Measurements from ENCODE around the gene MCF2L.

The MCF2L gene

GRCh38 chr13:112928020-112928971, 40.7 kb upstream of the MCF2L start:
- H3K36me3 ChIP-seq (replicated peaks): no peaks in the 10 kb centered on the region
- DNase-seq: no peak
- in situ Hi-C loops (cut with HindIII; ENCODE audit: low pct_ligation_motif_present, low sequenced_read_pairs): no loop called here
- no peak for TF ChIP-seq CTCF (IDR thresholded peaks at IDR 0.05; ENCODE audit: low read depth, low read length, missing control alignments)
- no peaks in the 10 kb centered on the region for H3K27me3 ChIP-seq (replicated peaks)
- no peak overlapping the region for H3K4me3 ChIP-seq (ENCODE audit: low read depth, low read length)
- H3K27ac ChIP-seq: no peak overlapping the region

GRCh38 chr13:112928972-112929782, 39.8 kb upstream of the MCF2L start:
- Histone ChIP-seq H3K27ac (no peak overlapping the region), H3K27me3 (replicated peaks) (no peaks in the 10 kb centered on the region), H3K36me3 (replicated peaks) (no peaks in the 10 kb centered on the region), H3K4me3 (ENCODE audit: low read depth, low read length) (no peak overlapping the region)
- in situ Hi-C loops (cut with HindIII; ENCODE audit: low pct_ligation_motif_present, low sequenced_read_pairs): no loop called here
- TF ChIP-seq CTCF (IDR thresholded peaks at IDR 0.05; ENCODE audit: low read depth, low read length, missing control alignments): no peak
- DNase-seq: peak; percentile 10

GRCh38 chr13:112929783-112930055, 39.3 kb upstream of the MCF2L start:
- TF ChIP-seq CTCF (IDR thresholded peaks at IDR 0.05; ENCODE audit: low read depth, low read length, missing control alignments): no peak
- no peak for DNase-seq
- no peaks in the 10 kb centered on the region for H3K27me3 ChIP-seq (replicated peaks)
- no peaks in the 10 kb centered on the region for H3K36me3 ChIP-seq (replicated peaks)
- no peak overlapping the region for H3K4me3 ChIP-seq (ENCODE audit: low read depth, low read length)
- in situ Hi-C loops (cut with HindIII; ENCODE audit: low pct_ligation_motif_present, low sequenced_read_pairs): no loop called here
- no peak overlapping the region for H3K27ac ChIP-seq

- no peaks in the 10 kb centered on the region for H3K36me3 ChIP-seq (replicated peaks)
- in situ Hi-C loops (cut with HindIII; ENCODE audit: low pct_ligation_motif_present, low sequenced_read_pairs): no loop called here
- no peak overlapping the region for H3K4me3 ChIP-seq (ENCODE audit: low read depth, low read length)
- DNase-seq: no peak
- H3K27me3 ChIP-seq (replicated peaks): no peaks in the 10 kb centered on the region
- no peak for TF ChIP-seq CTCF (IDR thresholded peaks at IDR 0.05; ENCODE audit: low read depth, low read length, missing control alignments)
- no peak overlapping the region for H3K27ac ChIP-seq
These were observed 38.8 kb upstream of the MCF2L start for GRCh38 chr13:112930192-112930591.

- TF ChIP-seq CTCF (IDR thresholded peaks at IDR 0.05; ENCODE audit: low read depth, low read length, missing control alignments): peak; percentile 76
These were observed 37.7 kb upstream of the MCF2L start for GRCh38 chr13:112931028-112931934.

More at GRCh38 chr13:112931028-112931934, 37.7 kb upstream of the MCF2L start:
- in situ Hi-C loops (cut with HindIII; ENCODE audit: low pct_ligation_motif_present, low sequenced_read_pairs): no loop called here
- no peaks in the 10 kb centered on the region for H3K27me3 ChIP-seq (replicated peaks)
- H3K27ac ChIP-seq: no peak overlapping the region
- no peaks in the 10 kb centered on the region for H3K36me3 ChIP-seq (replicated peaks)
- peak; percentile 66 for DNase-seq
- no peak overlapping the region for H3K4me3 ChIP-seq (ENCODE audit: low read depth, low read length)

Measured in brain microvascular endothelial cell (primary cell).